ENCODE data around the gene COBLL1.
"Not testable (repeated sequence)": the region's sequence is repeated elsewhere in the genome, so short reads cannot be mapped to it uniquely, and the experiment has no call there.

Gene COBLL1

GRCh38 chr2:164717000-164717803 is 124.4 kb downstream of the COBLL1 start:
- DNase-seq (ENCODE audit: low read depth): no peak

DNA sequence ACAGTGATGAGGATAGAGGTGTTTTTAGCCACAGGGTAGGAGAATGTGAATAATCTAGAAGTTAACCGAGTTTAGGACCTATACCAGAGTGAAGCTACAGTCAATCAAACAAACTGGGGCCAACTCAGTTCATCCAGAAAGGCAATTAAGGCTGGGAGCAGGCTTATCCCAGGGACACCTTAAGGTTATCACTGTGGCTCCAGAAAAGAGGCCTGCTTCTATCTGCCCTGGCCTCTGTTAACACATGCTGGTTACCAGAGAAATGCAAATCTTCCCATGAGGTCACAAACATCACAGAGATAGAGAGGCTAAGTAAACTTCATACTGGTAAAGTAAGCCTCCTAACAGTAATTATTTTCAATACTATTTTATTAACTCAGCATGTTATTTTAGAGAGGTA is 127.2 kb downstream of the COBLL1 start:
- no peak for DNase-seq (ENCODE audit: low read depth)

GRCh38 chr2:164711766-164712138 is 129.9 kb downstream of the COBLL1 start:
- DNase-seq (ENCODE audit: low read depth): no peak

DNA sequence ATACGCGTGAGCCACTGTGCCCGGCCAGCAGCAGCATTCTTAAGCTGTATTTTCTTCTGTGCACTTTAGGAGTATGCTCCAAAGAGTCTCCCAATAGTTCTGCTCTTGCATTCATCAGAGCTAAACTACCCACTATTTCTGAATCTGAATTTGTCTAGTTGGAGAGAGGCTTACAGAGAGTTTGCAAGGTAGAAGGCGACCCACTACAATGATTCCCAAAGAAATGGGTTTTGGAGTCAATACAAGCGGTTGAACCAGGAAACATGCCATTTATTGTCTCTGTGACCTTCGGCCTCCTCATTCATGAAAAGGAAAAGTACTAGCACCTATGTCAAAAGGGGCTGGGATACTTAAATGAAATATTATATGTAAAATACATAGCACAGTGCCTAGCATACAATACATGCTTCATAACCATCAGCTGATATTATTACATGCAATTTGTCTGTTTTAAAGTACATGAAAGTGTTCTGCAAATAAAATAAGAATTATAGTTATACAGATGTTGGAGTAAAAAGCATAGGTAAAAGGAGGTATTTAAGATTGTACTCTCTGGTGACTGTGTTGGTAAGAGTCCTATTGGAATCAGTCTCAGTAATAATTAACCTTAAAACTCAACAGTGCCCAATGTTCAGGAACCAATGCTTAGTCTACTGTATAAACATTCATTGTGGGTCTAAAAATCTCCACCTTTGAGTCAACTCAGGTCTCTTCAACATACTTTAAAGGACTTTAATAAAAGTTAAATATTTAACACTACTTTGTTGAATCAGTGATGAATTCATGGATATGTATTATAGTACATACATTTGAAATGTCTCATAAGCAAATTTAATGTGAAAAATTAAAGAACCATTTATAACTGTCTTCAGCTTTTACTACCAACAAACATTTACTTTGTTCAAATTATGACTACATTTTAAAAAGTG is 130.5 kb downstream of the COBLL1 start:
- no peak for DNase-seq (ENCODE audit: low read depth)

DNA sequence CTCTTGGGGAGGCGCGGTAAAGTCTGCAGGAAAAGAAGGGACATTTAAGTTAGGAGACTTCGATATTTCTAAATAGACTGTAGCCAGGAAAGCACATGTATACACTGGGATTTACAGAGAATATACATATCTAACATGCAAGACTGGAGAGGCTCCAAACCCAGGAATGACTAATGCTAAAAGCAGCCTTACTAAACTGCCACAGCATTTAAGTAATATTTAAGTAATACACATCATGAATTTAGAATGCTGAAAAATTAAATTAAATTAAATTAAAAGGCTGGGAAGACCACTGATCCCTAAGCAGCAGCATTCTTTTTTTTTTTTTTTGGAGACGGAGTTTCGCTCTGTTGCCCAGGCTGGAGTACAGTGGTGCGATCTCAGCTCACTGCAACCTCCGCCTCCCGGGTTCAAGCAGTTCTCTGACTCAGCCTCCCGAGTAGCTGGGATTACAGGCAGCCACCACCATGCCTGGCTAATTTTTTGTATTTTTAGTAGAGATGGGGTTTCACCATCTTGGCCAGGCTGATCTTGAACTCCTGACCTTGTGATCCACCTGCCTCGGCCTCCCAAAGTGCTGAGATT is 131.3 kb downstream of the COBLL1 start:
- DNase-seq (ENCODE audit: low read depth): not testable (repeated sequence)

DNA sequence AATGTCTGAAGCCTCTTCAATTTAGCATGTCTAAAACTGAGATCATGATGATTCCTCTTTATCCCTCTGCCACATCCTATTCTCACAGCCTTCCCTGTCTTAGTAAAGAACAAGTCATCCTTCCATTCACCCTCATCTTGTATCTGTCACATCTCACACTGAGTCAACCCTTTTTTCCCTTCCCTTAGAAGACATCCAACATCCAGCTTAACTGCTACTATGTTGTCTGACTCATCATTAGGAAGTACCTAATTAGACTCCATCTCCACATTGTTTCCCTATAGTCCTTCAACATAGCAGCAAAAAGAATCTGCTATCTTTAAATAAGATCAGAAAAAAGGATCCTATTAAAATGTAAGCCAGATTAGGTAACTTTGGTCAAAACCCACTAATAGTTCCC is 135.1 kb downstream of the COBLL1 start:
- no peak for DNase-seq (ENCODE audit: low read depth)

DNA sequence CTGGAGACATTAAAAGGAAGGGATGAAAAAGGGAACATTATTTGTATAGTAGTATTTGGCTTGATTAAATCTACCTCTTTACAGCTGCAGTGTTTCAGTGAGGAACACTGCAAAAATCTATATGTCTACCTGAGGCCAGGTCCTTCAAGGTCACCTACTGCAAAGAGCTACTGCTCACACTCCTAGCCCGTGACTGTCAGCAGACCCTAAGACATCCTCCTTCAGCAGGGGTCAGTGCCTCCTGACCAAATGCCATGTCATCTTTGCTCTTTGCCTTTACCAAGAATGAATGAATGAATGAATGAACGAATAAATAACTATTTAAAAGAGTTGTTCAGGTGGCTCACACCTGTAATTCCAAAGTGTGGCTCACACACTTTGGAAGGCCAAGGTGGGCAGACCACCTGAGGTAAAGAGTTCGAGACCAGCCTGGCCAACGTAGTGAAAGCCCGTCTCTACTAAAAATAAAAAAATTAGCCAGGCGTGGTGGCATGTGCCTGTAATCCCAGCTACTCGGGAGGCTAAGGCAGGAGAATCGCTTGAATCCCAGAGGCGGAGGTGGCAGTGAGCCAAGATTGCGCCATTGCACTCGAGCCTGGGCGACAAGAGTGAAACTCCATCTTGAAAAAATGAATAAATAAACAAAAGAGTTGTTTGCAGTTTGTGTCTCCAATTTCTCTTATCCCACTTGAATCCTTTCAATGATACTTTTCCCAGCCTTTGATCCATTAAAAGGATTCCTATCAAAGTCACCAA is 136.0 kb downstream of the COBLL1 start:
- DNase-seq (ENCODE audit: low read depth): no peak

GRCh38 chr2:164703915-164704706 is 137.5 kb downstream of the COBLL1 start:
- DNase-seq (ENCODE audit: low read depth): no peak

DNA sequence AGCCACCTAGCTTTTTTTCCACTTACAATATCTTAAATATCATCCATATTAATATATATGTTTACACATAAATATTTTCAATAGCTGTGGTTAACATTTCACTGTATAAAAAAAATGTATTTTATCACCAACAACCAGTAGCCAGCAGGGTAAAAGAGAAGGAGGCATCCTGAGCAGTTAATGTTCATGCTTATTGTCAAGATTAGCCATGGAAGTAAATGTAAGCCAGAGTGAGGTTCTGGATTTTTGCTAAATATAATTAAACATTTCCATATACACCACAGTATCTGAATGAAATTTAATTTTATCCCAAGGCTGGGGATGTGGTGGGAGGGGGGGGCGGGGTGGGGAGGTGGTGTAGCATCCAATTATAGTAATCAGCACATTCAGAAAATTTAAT is 140.1 kb downstream of the COBLL1 start:
- no peak for DNase-seq (ENCODE audit: low read depth)

- DNase-seq (ENCODE audit: low read depth): no peak
Measured at GRCh38 chr2:164700390-164700789, 141.2 kb downstream of the COBLL1 start.

DNA sequence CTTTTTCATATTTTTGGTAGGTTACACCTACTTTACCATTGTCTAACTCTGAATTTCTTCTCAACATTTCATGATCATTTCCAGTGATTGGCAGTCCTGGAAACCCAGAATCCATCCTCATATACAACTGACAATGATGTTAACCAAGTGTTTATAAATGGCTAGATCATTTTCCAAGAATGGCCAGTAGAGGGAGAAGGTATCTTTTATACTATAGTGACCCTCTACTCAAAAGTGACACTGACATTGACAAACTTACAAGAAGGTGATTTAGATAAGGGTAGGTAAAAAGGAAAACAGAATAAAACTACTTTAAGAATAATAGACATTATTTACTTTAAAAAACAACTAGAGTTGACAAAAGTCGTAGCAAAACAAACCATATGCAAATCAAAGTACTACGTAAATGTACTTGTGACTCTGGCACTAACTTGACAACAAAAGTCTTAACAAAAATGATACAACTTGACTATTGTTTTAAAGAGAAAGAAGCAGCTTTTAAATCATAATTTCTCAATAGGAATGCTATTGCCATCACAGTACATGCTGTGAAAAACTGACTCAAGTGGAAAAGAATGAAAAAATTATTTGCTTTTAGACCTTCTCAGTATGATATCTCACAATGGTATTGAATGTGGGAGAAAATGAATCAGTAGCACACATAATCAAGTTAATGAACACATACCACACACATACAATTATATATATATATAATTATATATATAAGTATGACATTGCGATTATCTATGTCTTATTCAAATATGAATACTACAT is 143.7 kb downstream of the COBLL1 start:
- DNase-seq (ENCODE audit: low read depth): no peak

DNA sequence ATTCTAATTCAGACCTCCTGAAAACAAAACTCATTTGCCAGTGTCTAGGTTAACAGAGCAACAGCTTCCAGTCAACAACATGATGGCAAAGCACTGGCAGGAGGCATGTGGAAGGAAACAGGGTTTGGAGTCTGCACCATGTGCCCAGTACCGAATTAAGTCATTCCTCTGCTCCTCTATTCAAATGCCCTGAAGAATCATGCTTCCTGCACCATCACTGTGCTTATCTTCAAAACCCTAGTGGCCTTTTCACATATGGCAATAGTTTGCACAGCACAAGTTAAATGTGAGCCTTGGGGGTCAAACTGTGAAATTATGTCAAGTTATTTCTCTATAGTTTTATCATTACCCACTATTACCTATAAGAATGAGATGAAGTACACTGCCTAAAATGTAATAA is 145.0 kb downstream of the COBLL1 start:
- DNase-seq (ENCODE audit: low read depth): no peak

- no peak for DNase-seq (ENCODE audit: low read depth)
Measured at GRCh38 chr2:164694275-164694695, 147.3 kb downstream of the COBLL1 start.

GRCh38 chr2:164693834-164694233 is 147.8 kb downstream of the COBLL1 start:
- no peak for DNase-seq (ENCODE audit: low read depth)

- no peak for DNase-seq (ENCODE audit: low read depth)
Measured at GRCh38 chr2:164693390-164693789, 148.2 kb downstream of the COBLL1 start.

- DNase-seq (ENCODE audit: low read depth): no peak
Measured at GRCh38 chr2:164692958-164693357, 148.7 kb downstream of the COBLL1 start.

DNA sequence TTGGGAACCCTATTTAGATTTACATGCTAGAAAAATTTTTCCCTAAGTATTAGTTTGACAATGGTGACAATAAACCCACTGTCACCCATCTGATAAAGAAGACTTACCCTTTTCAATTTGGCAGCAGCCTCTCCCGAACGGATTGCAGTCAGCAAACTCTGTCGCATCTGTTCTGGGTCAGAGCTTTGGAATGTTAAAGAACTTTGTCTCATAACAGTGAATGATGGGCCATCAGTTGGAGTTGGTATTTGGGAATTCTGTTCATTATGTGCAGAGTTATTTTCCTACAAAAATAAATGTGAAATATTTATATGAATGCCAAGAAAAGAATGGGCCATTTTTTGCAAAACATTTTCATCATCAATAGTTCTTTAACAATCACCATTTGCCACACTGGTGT is 149.5 kb downstream of the COBLL1 start:
- DNase-seq (ENCODE audit: low read depth): no peak

GRCh38 chr2:164691346-164691887 is 150.2 kb downstream of the COBLL1 start:
- DNase-seq (ENCODE audit: low read depth): no peak

- DNase-seq (ENCODE audit: low read depth): no peak
Measured at GRCh38 chr2:164690361-164690760, 151.3 kb downstream of the COBLL1 start.

- DNase-seq (ENCODE audit: low read depth): no peak
Measured at GRCh38 chr2:164688896-164689419, 152.7 kb downstream of the COBLL1 start.

All from stimulated activated CD8-positive, alpha-beta memory T cell treated with anti-CD3 and anti-CD28 coated beads, Interleukin-15, amount 100 ng/mL, for 24 hours (primary cell).